Neural progenitor cell (in vitro differentiated cells): ENCODE measurements around the gene NDUFA7.

Experiments
- CTCF ChIP-seq: fragments of 200-600 bp; sonication (generic); IDR thresholded peaks from 2 replicates; pipeline ENCODE4 v1.5.1; 2017; ENCODE audit warnings: antibody characterized with exemption, mild to moderate bottlenecking
- EZH2 ChIP-seq: fragments of 200-600 bp; sonication (generic); IDR thresholded peaks from 2 replicates; pipeline ENCODE4 v1.6.1; 2017; ENCODE audit warnings: antibody characterized with exemption, mild to moderate bottlenecking, moderate library complexity
- EZH2phosphoT487 ChIP-seq: fragments of 200-600 bp; sonication (generic); IDR thresholded peaks from 2 replicates; pipeline ENCODE4 v1.6.1; 2017; ENCODE audit warnings: antibody characterized with exemption

DNA sequence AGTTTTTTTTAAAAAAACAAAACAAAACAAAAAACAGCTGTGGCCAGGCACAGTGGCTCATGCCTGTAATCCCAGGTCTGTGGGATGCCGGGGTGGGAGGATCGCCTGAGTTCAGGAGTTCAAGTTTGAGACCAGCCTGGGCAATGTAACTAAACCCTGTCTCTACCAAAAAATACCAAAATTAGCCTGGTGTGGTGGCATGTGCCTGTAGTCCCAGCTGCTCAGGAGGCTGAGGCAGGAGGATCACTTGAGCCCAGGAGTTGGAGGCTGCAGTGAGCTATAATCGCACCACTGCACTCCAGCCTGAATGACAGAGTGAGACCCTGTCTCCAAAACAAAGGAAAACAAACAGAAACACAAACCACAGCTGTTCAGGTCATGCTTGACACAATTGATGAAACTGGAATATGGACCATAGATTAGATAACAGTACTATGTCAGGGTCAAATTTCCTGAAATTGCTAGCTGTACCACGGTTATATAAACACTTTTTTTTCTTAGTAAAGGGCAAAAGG is 35.9 kb upstream of the NDUFA7 start:
- TF ChIP-seq CTCF (no peak), EZH2 (no peak), EZH2phosphoT487 (no peak)
